Bronchial epithelial cell (primary cell): ENCODE data around the gene BHLHA9. TPM values are rescaled to one million over a fixed set of nuclear protein-coding genes. Genes with fewer than 3 reads are reported as not detected.

ENCODE experiments used
- DNase-seq: peaks from one replicate; pipeline ENCODE4 v3.0.0-alpha.2; 2010; ENCODE audit warnings: low read depth
- FAIRE-seq: peaks from 2 replicates; lab custom pipeline; 2011; peaks lifted over from hg19 to GRCh38; lab: Jason Lieb, UNC
- H3K27me3 ChIP-seq: 2 replicates; pipeline ENCODE4 v1.5.1; 2011; ENCODE audit warnings: low read length; ENCODE audit not compliant: control insufficient read depth, insufficient read depth
- H3K36me3 ChIP-seq: 2 replicates; pipeline ENCODE4 v1.5.1; 2011; ENCODE audit warnings: low read length; ENCODE audit not compliant: control insufficient read depth, insufficient read depth
- H3K4me3 ChIP-seq: 2 replicates; pipeline ENCODE4 v1.5.1; 2011; ENCODE audit warnings: mild to moderate bottlenecking, low read depth, low read length, control low read depth
- CTCF ChIP-seq: IDR thresholded peaks from 2 replicates; pipeline ENCODE4 v1.5.1; 2011; ENCODE audit warnings: mild to moderate bottlenecking, moderate library complexity, low read length, control low read depth, inconsistent platforms; ENCODE audit not compliant: insufficient read depth, severe bottlenecking
- total RNA-seq: library from RNA; depleted of rRNA; stranded (reverse); fragments of >200 nt; gene quantifications from 2 replicates; pipeline ENCODE4 v1.2.1, GENCODE V29; 2014

BHLHA9 gene
- total RNA-seq, 1 donor from 2014 or later = not detected

DNA sequence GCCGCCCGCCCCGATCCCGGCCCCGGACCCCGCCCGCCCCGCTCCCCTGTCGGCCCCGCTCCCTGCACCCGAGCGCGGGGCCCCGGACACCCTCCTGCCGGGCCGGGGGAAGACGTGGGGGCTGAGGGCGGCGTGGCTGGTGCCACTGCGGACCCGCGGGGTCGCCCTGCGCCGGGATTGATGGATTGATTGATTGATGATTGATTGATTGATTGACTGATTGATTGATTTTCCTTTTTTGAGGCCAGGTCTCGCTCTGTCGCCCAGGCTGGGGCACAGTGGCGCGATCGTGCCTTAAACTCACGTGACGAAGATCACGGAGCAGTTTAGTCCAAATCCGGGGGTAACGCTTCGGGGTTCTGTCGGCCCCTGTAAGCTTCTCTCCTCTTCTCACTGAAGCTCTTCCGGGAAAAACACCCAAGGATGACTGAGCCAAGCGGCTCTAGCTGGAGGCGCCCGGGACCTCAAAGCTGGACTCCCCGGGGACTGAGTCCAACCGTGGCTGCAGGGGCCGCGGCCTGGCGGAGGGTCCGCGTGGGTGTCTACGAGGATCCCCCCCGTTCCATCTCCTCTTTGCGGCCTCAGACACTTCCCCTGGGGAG is 40.2 kb upstream of the BHLHA9 start:
- FAIRE-seq (no peak), DNase-seq (no peak)
- Histone ChIP-seq H3K27me3 (peaks cover 19% of the 10 kb centered on the region), H3K4me3 (no peak overlapping the region), H3K36me3 (no peaks in the 10 kb centered on the region)
- no peak for TF ChIP-seq CTCF

DNA sequence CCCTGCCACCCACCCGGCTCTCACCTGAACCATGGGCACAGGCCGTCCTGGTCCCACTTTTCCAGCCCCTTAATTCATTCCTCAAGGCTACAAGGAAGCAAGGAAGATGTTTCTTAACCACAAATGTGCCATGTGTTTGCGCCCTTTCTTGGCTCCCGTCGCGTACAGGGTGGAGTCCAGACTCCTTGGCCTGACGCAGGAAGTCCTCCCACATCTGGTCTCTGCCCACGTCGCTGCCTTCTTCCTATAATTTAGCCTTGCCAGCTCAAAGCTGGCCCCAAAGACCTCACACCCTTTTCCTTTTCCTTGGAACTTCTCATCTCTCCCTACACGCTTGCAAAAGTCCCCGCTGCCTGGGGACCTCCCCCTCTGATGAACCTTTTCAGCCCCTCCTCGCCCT is 38.8 kb upstream of the BHLHA9 start:
- Histone ChIP-seq H3K4me3 (no peak overlapping the region), H3K36me3 (no peaks in the 10 kb centered on the region), H3K27me3 (peaks cover 19% of the 10 kb centered on the region)
- no peak for TF ChIP-seq CTCF
- no peak for DNase-seq
- FAIRE-seq = no peak

DNA sequence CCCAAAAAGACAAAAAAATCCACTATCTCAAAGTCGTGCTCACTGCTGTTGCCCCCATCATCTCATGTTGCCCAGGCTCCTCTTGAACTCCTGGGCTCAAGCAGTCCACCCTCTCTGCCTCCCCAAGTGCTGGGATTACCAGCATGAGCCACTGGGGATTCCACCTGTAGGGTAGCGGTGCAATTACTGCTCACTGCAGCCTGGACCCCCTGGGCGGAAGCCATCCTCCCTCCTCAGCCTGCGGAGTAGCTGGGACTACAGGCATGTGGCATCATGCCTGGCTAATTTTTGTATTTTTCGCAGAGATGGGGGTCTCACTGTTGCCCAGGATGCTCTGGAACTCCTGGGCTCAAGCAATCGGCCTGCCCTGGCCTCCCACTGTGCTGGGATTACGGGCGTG is 37.9 kb upstream of the BHLHA9 start:
- H3K27me3 ChIP-seq = peaks cover 17% of the 10 kb centered on the region
- no peak for DNase-seq
- no peaks in the 10 kb centered on the region for H3K36me3 ChIP-seq
- H3K4me3 ChIP-seq = no peak overlapping the region
- FAIRE-seq = no peak
- no peak for TF ChIP-seq CTCF

DNA sequence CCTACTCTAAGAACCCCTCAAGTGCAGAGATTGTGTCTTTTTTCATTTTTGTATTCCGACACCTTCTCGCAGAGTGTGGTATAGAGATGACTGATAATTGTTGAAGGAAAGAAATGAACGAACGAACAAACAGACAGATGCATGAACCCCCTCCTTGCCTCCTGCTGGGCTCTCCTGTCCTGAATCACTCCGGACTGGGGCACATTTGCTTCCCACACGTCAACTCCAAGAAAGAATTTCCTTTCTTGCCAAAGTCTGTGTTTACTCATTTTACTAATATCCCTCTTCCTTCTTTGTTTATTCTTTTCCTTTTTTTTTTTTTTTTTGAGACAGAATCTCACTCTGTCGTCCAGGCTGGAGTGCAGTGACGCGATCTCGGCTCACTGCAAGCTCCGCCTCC is 37.5 kb upstream of the BHLHA9 start:
- Histone ChIP-seq H3K4me3 (no peak overlapping the region), H3K27me3 (peaks cover 12% of the 10 kb centered on the region)
- no peak for FAIRE-seq

GRCh38 chr17:1234455-1234854 is 35.8 kb upstream of the BHLHA9 start:
- FAIRE-seq = no peak
- no peak for TF ChIP-seq CTCF
- H3K36me3 ChIP-seq = no peaks in the 10 kb centered on the region
- no peak overlapping the region for H3K4me3 ChIP-seq
- DNase-seq = no peak
- peaks cover 3% of the 10 kb centered on the region for H3K27me3 ChIP-seq

More for the DNA sequence above, 37.5 kb upstream of the BHLHA9 start:
- no peak for TF ChIP-seq CTCF
- no peaks in the 10 kb centered on the region for H3K36me3 ChIP-seq
- DNase-seq = peak; percentile 44

GRCh38 chr17:1237471-1237870 is 32.8 kb upstream of the BHLHA9 start:
- no peak for TF ChIP-seq CTCF
- FAIRE-seq (no peak), DNase-seq (no peak)
- Histone ChIP-seq H3K27me3 (no peaks in the 10 kb centered on the region), H3K4me3 (no peak overlapping the region), H3K36me3 (no peaks in the 10 kb centered on the region)
